PFSK-1 (cell line): Measurements from ENCODE around the gene CYBB.

Experiments
- FOXP2 ChIP-seq: optimal IDR thresholded peaks from 2 replicates; pipeline ENCODE3; 2011; ENCODE audit warnings: borderline replicate concordance, control low read depth, inconsistent platforms; ENCODE audit not compliant: insufficient read depth; ENCODE audit errors: extremely low read length, extremely low read depth
- POLR2AphosphoS5 ChIP-seq: IDR thresholded peaks from 2 replicates; pipeline ENCODE4 v1.6.1; 2012; ENCODE audit warnings: low read depth, mild to moderate bottlenecking, control low read depth, low read length, moderate library complexity
- SIN3A ChIP-seq: IDR thresholded peaks from 2 replicates; pipeline ENCODE4 v1.6.1; 2012; ENCODE audit warnings: mild to moderate bottlenecking, low read length, moderate library complexity, borderline replicate concordance; ENCODE audit not compliant: insufficient read depth
- TAF1 ChIP-seq: IDR thresholded peaks from 2 replicates; pipeline ENCODE4 v1.6.1; 2012; ENCODE audit warnings: low read length, control low read depth, borderline replicate concordance; ENCODE audit not compliant: insufficient read depth
- TF ChIP-seq, protein P1 (sequence below), 2 experiments: IDR thresholded peaks; 2 replicates each; pipeline versions ENCODE4 v1.6.1 to v1.8.0; 2011 to 2012; ENCODE audit warnings: low read depth in 2 of 2, low read length in 2 of 2, control low read depth in 1 of 2, inconsistent platforms in 1 of 2, mild to moderate bottlenecking in 1 of 2, moderate library complexity in 1 of 2; ENCODE audit not compliant: insufficient read depth in 1 of 2

CYBB gene

DNA sequence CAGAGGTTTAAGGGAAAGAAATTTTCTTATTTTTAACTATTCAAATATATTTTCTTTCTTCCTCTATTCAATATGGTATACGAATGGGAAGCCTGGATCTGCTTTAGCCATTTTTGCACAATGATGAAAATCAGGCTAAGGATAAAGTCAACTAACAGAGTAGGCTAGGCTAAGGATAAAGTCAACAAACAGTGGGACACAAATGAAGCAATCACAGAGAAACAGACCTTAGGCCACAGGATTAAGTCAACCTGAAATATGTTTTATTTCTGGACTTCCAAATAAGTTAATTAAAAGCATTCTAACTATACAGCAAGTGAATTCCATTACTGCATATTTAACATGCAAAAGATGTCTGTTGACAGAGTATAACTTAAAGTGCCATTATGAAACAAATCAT, 50.5 kb downstream of the CYBB start:
- TF ChIP-seq SIN3A (no peak), POLR2AphosphoS5 (no peak), TAF1 (no peak), FOXP2 (no peak)
- TF ChIP-seq, protein P1, sequence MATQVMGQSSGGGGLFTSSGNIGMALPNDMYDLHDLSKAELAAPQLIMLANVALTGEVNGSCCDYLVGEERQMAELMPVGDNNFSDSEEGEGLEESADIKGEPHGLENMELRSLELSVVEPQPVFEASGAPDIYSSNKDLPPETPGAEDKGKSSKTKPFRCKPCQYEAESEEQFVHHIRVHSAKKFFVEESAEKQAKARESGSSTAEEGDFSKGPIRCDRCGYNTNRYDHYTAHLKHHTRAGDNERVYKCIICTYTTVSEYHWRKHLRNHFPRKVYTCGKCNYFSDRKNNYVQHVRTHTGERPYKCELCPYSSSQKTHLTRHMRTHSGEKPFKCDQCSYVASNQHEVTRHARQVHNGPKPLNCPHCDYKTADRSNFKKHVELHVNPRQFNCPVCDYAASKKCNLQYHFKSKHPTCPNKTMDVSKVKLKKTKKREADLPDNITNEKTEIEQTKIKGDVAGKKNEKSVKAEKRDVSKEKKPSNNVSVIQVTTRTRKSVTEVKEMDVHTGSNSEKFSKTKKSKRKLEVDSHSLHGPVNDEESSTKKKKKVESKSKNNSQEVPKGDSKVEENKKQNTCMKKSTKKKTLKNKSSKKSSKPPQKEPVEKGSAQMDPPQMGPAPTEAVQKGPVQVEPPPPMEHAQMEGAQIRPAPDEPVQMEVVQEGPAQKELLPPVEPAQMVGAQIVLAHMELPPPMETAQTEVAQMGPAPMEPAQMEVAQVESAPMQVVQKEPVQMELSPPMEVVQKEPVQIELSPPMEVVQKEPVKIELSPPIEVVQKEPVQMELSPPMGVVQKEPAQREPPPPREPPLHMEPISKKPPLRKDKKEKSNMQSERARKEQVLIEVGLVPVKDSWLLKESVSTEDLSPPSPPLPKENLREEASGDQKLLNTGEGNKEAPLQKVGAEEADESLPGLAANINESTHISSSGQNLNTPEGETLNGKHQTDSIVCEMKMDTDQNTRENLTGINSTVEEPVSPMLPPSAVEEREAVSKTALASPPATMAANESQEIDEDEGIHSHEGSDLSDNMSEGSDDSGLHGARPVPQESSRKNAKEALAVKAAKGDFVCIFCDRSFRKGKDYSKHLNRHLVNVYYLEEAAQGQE (IDR thresholded peaks at IDR 0.05; ENCODE audit: insufficient read depth in 1 of 2, low read depth in 2 of 2, low read length in 2 of 2): no peak

DNA sequence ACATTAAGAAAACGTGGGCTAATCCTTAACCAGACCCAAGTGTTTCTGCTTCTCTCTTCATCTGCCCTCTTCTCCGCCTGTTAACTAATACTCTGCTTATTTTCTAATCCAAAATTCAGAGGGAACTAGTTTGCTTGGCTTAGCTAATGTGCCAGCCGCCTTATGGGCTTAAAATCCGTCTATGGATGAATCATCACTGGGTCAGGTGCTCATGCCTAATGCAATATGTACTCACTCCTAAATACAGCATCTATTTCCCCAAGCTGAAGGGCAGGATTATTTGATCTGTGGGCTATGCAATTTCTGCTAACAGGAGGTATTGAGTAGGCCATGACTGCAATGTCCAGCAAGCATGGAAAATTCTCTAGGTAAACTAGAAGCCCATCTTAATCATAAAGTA, 55.1 kb downstream of the CYBB start:
- no peak for TF ChIP-seq POLR2AphosphoS5
- TF ChIP-seq, protein P1 (IDR thresholded peaks at IDR 0.05; ENCODE audit: insufficient read depth in 1 of 2, low read depth in 2 of 2, low read length in 2 of 2): no peak
- no peak for TF ChIP-seq SIN3A
- no peak for TF ChIP-seq TAF1
- TF ChIP-seq FOXP2: no peak

- TF ChIP-seq SIN3A (no peak), TAF1 (no peak), FOXP2 (no peak), POLR2AphosphoS5 (no peak)
- TF ChIP-seq, protein P1 (IDR thresholded peaks at IDR 0.05; ENCODE audit: insufficient read depth in 1 of 2, low read depth in 2 of 2, low read length in 2 of 2): no peak
Measured at GRCh38 chrX:37840931-37841330, 61.1 kb downstream of the CYBB start.

GRCh38 chrX:37844622-37845021, 64.8 kb downstream of the CYBB start:
- TF ChIP-seq POLR2AphosphoS5 (no peak), TAF1 (no peak), SIN3A (no peak), FOXP2 (no peak)
- TF ChIP-seq, protein P1 (IDR thresholded peaks at IDR 0.05; ENCODE audit: insufficient read depth in 1 of 2, low read depth in 2 of 2, low read length in 2 of 2): no peak

DNA sequence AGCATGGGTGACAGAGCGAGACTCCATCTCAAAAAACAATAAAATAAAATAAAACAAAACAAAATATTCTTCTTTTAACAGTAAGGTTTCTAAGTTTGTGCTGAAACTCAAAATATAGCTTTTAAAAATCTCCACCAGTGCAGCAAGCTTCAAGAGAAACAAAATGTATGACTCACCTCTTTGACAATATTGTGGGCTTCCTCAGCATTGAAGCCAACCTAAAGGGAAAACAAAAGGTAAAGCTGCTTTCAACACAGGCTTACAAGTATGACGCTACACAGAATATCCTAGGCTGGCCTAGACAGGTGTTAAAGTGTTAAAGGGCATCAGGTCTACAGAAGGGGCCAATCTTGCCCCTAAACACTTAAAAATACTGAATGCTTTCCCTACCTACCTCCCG, 66.3 kb downstream of the CYBB start:
- no peak for TF ChIP-seq TAF1
- no peak for TF ChIP-seq POLR2AphosphoS5
- TF ChIP-seq SIN3A: no peak
- no peak for TF ChIP-seq FOXP2
- TF ChIP-seq, protein P1 (IDR thresholded peaks at IDR 0.05; ENCODE audit: insufficient read depth in 1 of 2, low read depth in 2 of 2, low read length in 2 of 2): no peak
